HG03558 (cell line): Measurements from ENCODE around the gene CLDN15.
"Not testable (repeated sequence)": the region's sequence is repeated elsewhere in the genome, so short reads cannot be mapped to it uniquely, and the experiment has no call there.

Experiments
- ATAC-seq: cut with Tn5 transposase; IDR thresholded peaks from one replicate; pipeline ENCODE4 v1.9.1; 2021; ENCODE audit warnings: moderate number of reproducible peaks; ENCODE audit not compliant: unreplicated experiment; ENCODE audit errors: extremely low read depth

The CLDN15 gene

DNA sequence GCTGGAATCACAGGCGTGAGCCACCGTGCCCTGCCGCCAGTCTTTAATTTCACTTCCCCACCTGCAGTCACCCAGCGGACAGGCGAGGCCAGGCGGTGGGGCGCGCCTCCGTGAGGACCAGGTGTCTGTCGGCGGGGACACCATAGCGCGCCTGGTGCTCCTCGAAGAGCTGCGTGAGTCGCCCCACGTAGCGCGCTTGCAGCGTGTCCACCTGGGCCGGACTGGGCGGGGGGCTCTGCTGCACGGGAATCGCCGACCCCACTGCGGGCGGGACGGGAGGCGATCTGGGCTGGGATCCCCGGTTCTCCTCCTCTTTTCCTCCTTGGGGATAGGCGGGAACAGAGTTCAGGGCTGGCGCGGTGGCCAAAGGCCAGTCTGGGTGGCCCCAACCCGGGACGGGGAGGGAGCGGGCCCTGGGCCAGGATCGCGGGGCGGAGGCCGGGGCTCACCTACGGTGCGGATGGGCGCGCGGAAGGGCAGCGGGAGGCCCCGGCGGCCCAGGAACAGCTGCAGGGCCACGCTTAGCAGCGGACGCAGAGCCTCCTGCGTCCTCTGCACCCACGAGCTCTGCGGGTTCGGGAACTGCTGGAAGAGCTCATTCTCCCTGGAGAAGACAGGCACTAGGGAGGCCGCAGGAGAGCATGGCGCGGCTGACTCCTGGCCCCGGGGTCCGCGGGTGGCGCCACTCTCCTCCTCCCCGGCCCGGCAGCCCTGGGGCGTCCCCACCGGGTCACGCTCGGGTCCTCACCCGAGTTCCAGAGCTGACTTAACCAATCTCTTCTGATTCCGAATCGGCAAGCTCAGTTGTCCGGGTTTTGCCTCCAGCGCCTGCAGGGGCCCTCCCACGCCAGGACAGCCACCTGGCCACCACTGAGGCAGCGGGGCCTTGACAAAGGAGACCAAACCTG, 35.7 kb downstream of the CLDN15 start:
- ATAC-seq = no peak

DNA sequence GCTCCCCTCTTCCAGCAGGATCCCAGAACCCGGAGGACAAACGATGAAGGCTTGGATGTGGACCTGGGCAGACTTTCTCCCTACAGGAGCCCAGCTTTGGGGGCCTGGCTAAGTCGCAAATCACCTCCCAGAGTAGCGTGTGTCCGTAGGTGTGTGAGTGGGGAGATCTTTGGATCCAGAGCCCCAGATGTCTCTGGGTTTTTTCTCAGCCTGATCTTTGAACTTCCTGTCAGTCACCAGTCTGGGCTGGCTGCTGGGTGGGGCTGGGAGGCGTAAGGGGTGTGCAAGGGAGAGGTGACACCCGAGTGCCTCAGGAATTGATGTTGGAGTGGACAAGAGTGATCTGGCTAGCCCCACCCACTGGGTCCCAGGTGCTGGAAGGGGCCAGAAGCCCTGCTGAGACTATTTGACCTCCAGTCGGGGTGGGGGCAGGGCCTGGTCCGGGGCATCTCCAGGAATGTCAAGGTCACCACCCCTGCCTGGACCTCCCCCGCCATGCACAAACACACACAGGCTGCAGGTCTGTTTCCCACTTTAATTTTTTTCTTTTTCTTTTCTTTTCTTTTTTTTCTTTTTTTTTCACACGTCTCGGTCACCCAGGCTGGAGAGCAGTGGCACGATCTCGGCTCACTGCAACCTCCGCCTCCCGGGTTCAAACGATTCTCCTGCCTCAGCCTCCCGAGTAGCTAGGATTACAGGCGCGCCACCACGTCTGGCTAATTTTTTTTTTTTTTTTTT, 36.6 kb downstream of the CLDN15 start, which contains the start of gene MOGAT3:
MOGAT3 (minus strand) TSS at position 175 of the 738 bp plus-strand sequence. CDS start 182 bp downstream, outside the sequence.
- ATAC-seq = no peak

DNA sequence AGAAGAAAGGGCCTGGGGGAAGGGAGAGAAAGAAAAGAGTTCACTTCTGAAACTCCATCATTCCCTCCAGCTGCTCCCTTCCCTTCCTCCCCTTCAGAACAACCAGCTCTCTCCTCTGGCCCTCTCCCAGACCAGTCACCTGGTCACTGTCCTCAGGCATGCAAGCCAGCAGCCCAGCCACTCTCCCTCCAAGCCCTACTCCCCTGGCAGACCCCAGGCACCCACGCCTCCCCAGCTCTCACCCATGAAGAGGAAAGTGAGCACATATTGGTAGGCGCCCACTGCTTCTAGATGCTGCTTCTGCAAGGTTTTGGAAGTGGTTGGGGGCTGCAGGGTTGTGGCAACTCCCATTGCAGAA, 37.1 kb downstream of the CLDN15 start:
- ATAC-seq = no peak

DNA sequence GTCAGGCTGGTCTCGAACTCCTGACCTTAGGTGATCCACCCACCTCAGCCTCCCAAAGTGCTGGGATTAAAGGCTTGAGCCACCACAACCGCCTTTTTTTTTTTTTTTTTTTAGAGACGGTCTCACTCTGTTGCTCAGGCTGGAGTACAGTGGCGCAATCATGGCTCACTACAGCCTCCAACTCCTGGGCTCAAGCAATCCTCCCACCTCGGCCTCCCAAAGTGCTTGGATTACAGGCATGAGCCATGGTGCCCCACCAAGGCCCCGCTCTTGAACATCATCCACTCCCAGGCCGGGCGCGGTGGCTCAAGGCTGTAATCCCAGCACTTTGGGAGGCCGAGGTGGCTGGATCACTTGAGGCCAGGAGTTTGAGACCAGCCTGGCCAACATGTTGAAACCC, 38.1 kb downstream of the CLDN15 start:
- ATAC-seq = not testable (repeated sequence)

DNA sequence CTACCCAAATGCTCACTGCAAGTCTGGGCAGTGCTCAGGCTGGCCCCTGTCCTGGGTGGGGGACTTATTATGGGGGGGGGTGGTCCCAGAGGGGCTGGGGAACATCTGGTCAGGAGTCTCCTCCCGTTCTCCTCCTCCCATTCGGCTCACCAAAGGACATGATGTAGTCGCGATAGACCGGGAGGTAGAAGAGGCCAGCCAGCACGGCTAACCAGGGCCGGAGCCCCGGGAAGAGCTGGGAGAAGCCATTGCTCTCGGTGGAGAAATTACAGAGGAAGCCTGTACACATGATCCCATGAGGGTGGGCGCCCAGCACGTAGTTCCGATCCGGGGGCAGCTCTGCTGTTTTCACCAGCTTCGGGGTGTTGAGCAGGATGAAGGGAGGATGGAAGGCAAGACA, 39.1 kb downstream of the CLDN15 start:
- ATAC-seq = no peak

DNA sequence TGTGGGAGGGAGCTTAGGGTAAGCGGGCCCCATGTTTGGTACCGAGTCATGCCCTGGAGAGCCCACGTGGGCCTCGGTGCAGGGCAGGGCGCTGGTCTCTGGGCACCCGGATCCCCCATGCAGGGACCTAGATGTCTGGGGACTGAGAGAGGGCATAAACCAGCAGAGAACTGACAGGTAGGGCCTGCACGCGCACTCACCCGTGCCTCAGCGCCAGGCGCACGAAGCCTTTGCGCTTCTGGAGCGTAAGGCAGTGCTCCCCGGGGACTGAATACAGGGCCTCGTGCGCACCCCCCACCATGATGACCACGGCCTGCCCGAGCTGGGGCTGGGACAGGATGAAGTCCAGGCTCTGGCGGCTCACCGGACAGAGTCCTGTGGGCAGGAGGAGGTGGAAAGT, 39.6 kb downstream of the CLDN15 start:
- no peak for ATAC-seq

DNA sequence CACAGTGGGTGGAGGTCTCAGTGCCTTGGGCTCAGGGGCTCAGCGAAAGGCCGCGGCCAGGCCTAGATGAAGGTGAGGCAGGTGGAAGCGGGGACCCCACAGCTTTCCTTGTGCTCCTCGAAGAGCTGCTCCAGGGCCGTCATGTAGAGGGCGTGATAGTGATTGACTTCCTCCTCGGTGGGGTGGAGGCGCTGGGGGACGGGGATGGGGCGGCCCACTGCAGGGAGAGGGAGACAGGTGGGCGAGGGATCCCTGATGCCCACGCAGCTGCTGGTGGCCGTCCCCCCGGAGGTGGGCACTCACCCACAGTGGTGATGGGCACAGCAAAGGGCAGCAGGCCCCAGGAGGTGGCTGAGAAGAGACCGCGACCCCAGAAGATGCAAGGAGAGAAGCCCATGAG, 41.7 kb downstream of the CLDN15 start:
- ATAC-seq = no peak

DNA sequence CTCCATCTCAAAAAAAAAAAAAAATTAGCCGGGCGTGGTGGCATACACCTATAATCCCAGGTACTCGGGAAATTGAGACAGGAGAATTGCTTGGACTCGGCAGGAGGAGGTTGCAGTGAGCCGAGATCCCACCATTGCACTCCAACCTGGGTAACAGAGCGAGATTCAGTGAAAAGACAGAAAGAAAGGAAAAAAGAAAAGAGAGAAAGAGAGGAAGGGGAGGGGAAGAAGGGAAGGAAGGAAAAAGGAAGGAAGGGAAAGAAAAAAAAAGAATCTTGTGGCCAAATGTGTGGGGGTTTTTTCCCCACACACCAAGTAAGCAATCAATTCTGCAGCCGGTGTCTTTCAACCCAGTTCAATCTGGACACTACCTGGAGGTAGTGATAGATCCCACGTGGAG, 48.5 kb downstream of the CLDN15 start:
- ATAC-seq = no peak

DNA sequence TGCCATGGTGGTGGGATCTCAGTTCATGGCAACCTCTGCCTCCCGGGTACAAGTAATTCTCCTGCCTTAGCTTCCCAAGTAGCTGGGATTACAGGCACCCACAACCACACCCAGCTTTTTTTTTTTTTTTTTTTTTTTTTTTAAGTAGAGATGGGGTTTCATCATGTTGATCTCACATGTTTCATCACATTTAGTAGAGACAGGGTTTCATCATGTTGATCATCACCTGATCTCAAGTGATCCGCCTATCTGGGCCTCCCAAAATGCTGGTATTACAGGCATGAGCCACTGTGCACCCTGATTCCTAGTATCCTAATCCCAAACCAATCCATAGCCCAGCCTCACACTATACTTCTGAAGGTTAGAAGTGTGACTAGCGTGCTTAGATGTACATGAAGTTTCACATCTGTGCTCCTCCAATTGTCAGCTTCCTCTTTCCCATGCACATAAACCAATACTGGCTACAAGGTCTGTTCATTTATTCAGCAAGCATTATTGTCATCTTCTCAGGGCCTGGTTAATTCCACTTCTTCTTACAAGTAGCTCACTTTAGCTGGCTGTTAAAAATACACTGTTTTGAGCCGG, 50.7 kb downstream of the CLDN15 start:
- ATAC-seq = no peak

DNA sequence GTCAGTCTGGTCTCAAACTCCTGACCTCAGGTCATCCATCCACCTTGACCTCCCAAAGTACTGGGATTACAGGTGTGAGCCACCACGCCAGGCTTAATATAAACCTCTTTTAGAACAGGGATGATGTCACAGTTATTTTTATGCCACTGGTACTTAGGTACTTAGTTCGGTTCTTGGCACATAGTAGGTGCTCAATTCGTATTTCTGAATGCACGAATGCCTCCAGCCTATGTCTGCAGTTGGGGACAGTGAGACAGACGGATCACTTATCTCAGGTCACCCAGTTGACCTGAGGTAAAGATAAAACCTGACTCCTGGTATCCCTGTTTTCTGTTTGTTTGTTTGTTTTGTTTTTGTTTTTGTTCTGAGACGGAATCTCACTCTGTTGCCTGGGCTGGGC, 51.4 kb downstream of the CLDN15 start:
- no peak for ATAC-seq

DNA sequence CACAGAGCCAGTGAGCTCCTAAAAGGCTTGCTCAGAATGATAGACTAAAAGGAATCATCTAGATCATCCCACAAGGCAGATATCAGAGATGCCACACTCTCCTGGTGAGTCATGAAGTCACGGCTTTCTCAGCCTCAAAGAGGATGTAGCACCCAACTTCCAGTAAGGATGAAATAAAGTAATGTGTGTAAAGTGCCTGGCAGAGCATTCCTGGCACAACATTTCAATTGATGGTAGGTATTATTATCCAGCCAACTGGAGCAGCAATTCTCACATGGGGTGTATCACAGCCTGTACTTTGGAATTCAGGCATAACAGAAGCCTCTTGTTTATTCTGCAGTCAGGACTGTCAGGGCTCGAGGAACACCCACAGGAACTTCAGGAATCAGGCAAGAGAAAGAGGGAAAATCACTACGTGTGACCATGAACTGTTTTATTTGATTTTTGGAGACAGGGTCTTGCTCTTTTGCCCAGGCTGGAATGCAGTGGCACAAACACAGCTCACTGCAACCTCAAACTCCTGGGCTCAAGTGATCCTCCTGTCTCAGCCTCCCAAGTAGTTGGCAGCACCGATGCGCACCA, 52.3 kb downstream of the CLDN15 start:
- ATAC-seq = no peak
